Stimulated activated naive B cell treated with anti-CD40 and anti-IgM and Interleukin-4, amounts not matched to agents 10 μg/mL and 1 μg/mL and 100 μg/mL, for 72 hours (primary cell): ENCODE results near the gene TGDS.
"Not testable (repeated sequence)": the region's sequence is repeated elsewhere in the genome, so short reads cannot be mapped to it uniquely, and the experiment has no call there.

Experiments used
- ATAC-seq, 2 donors: fragments of 150-1000 bp; cut with Tn5 transposase; replicated peaks; 2 replicates each; pipeline ENCODE4 v1.10.0; 2021; ENCODE audit warnings: moderate library complexity in 1 of 2
- DNase-seq: peaks from one replicate; pipeline ENCODE4 v3.0.0; 2021
- H3K27ac Mint-ChIP-seq: one replicate; pipeline ENCODE4 v1.8.0; 2022; ENCODE audit warnings: mild to moderate bottlenecking, mixed read lengths
- H3K27me3 Mint-ChIP-seq, 2 donors: one replicate each; pipeline ENCODE4 v1.8.0; 2022; ENCODE audit warnings: mixed read lengths in 2 of 2
- H3K36me3 Mint-ChIP-seq, 2 donors: one replicate each; pipeline ENCODE4 v1.8.0; 2022; ENCODE audit warnings: mixed read lengths in 2 of 2, mild to moderate bottlenecking in 1 of 2
- H3K4me1 Mint-ChIP-seq, 2 donors: one replicate each; pipeline ENCODE4 v1.8.0; 2022; ENCODE audit warnings: mixed read lengths in 2 of 2, mild to moderate bottlenecking in 1 of 2
- H3K4me3 Mint-ChIP-seq, 2 donors: one replicate each; pipeline ENCODE4 v1.8.0; 2022; ENCODE audit warnings: mild to moderate bottlenecking in 2 of 2, mixed read lengths in 2 of 2, moderate library complexity in 1 of 2
- H3K9me3 Mint-ChIP-seq, 2 donors: one replicate each; pipeline ENCODE4 v1.8.0; 2022; ENCODE audit warnings: mixed read lengths in 2 of 2, mild to moderate bottlenecking in 1 of 2

TGDS gene

DNA sequence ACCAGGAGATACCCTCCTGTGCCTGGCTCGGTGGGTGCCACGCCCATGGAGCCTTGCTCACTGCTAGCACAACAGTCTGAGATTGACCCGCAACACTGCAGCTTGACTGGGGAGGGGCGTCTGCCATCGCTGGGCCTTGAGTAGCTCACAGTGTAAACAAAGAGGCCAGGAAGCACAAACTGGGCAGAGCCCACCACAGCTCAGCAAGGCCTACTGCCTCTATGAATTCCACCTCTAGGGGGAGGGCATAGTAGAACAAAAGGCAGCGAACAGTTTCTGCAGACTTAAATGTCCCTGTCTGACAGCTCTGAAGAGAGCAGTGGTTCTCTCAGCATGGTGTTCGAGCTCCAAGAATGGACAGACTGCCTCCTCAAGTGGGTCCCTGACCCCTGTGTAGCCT, 69.0 kb downstream of the TGDS start:
- not testable (repeated sequence) for ATAC-seq, H3K36me3 Mint-ChIP-seq, H3K27ac Mint-ChIP-seq, H3K9me3 Mint-ChIP-seq, H3K4me1 Mint-ChIP-seq, H3K4me3 Mint-ChIP-seq, DNase-seq
- peaks cover 18 to 24% of the 10 kb centered on the region in 2 donors for H3K27me3 Mint-ChIP-seq

DNA sequence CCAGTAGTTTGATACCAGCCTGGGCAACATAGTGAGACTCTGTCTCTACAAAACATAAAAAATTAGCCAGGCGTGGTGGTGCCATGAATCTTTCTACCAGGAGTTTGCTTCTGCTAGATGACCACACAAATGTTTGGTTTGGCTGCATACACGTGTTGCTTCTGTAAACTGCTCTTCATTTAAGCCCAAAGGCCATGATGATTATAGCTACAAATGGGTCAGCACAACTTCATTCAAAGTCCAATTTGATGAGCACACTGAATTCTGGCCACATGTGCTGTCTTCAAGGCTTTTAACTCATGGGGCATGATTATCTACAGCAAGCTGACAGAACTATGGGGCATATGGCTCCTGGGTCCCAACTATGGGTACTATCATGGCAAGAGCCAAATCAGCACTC, 70.2 kb downstream of the TGDS start:
- Mint-ChIP-seq H3K36me3 (no peaks in the 10 kb centered on the region), H3K27ac (no peak overlapping the region), H3K27me3 (peaks cover 15 to 18% of the 10 kb centered on the region in 2 donors), H3K4me3 (no peak overlapping the region), H3K9me3 (peaks cover under 1 to 4% of the 10 kb centered on the region in 2 donors), H3K4me1 (no peaks in the 10 kb centered on the region)
- ATAC-seq (no peak), DNase-seq (no peak)

DNA sequence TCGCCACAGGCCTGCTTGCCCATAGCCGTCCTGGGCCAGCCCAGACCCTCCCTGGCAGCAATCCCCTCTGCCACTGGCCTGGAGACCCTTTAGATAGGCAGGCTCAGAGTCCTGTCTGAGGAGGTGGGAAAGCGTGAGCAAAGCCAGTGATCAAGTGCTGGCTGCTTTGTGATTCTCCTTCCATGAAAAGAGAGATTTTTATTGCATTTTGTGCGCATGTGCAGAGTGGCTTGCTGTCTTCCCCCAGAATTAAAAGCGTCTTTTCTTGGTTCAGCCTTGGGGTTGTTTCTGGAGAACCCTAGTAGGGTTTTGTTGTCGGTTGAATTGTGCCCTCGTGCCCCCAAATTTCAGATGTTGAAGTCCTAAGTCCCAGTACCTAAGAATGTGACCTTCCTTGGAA, 71.5 kb downstream of the TGDS start:
- Mint-ChIP-seq H3K4me1 (no peaks in the 10 kb centered on the region), H3K4me3 (no peak overlapping the region), H3K36me3 (no peaks in the 10 kb centered on the region), H3K9me3 (peaks cover 0 to 4% of the 10 kb centered on the region in 2 donors), H3K27ac (no peak overlapping the region), H3K27me3 (peaks cover 8 to 15% of the 10 kb centered on the region in 2 donors)
- DNase-seq (no peak), ATAC-seq (no peak)
